OCI-M2 (cell line): ENCODE data around the gene ABCA3.
"Not testable (repeated sequence)": the region's sequence is repeated elsewhere in the genome, so short reads cannot be mapped to it uniquely, and the experiment has no call there.

Source experiments
- DNase-seq: peaks from one replicate; lab custom pipeline; 2025; ENCODE audit not compliant: unreplicated experiment; lab: John Stamatoyannopoulos, UW

ABCA3 gene

DNA sequence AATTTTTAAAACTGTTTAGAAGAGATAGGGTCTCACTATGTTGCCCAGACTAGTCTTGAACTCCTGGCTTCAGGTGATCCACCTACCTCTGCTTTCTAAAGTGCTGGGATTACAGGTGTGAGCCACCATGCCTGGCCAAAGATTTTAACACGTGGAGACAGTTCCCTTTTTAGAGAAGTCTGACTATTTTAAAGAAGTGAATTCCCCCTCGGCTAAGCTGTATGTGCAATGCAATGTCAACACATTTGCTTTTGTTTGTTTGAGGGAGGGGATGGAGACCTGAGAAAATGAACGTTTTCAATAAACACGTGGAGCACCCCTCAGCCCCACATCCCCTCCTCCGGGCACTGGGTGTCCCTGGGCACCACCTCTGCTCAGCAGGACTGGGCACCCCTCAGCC is 58.3 kb downstream of the ABCA3 start:
- no peak for DNase-seq

DNA sequence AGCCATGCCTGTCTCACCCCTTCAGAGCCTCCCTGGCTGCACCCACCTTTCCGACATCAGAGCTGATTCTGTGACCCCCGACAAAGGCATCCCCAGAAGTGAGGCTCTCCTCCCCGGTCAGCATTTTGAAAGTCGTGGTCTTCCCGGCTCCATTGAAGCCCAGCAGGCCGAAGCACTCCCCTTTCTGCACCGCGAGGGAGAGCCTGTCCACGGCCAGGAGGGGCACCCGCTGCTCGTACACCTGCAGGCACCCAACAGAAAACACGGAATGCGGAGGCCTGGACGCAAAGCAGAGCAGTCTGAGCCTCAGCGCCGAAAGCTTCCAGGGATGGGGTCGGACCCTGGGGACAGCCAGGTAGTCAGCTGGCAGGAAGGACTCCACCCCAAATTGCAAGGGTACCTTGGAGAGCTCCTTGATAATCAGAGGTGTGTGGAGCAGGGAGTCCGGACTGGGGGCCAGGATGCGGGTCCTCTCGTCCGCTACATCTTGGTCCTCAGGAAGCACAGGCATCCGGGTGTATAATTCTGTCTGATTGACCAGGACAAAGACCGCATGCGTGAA is 59.5 kb downstream of the ABCA3 start:
- DNase-seq: no peak

DNA sequence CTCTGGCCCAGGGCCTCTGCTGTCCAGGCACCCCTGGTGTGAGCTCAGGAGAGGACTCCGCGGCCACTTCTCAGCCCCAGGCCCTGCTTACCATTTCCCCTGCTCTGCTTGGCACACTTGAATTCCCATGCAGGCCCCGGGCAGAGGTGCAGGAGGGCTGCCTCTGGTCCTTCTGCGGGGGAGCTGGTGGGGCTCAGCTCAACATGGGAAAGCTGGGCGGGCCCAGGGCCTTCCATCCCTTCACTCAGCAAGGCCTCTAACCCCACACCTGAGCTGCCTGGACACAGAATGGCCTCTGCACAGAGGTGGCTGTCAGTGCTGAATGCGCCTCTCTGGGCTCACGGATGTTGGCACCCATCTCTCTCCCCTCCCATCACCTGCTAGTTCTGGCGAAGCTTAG is 60.1 kb downstream of the ABCA3 start:
- no peak for DNase-seq

DNA sequence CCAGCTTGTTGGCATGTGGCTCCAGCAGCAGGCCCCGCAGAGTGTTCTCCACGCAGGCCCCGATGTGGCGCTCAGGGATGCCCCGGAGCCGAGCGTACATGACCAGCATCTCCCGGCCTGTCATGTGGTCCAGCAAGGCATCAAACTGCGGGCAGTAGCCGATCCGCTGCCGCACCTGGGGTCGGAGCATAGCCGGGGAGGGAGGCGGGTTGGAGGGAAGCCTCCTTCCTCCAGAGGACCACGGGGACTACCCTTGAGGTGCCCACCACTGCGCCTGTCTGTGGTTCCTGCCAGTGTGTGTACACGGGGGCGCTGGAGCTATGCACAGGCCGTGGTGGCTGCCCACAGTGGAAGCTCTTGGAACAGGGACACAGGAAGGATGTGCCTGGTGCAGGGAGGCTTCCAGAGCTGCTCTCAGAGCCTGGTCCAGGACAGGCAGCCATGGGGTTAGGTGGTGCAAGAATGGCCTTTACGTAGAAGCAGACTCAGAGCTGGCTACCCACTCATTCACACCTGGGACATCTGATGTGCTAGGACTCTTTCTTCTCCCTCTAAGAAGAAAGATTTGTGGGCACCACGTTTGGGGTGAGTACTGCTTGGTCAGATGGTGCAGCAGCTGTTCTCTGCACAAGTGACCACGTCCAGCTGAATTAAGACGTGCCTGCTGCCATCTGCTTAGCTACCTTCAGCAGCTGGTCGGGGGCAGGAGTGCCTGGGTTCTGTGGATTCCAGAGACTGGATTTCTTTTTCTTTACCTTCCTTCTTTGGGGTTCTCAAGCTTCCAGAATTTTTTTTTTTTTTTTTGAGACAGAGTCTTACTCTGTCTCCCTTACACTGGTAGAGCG is 61.4 kb downstream of the ABCA3 start:
- DNase-seq: no peak

DNA sequence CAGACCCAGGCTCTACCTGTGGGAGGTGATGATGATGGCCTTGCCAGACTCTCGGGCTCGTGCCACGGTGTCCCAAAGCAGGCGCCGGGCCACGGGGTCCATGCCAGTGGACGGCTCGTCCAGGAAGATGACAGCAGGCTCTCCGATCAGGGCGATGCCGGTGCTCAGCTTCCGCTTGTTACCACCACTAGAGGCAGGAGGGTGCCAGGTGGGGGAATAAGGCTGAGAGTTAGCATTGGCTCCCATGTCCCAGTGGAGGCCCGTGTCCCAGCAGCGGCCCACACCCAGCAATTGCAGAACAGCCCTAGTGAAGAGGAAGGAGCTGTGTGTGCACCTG is 62.3 kb downstream of the ABCA3 start:
- no peak for DNase-seq

DNA sequence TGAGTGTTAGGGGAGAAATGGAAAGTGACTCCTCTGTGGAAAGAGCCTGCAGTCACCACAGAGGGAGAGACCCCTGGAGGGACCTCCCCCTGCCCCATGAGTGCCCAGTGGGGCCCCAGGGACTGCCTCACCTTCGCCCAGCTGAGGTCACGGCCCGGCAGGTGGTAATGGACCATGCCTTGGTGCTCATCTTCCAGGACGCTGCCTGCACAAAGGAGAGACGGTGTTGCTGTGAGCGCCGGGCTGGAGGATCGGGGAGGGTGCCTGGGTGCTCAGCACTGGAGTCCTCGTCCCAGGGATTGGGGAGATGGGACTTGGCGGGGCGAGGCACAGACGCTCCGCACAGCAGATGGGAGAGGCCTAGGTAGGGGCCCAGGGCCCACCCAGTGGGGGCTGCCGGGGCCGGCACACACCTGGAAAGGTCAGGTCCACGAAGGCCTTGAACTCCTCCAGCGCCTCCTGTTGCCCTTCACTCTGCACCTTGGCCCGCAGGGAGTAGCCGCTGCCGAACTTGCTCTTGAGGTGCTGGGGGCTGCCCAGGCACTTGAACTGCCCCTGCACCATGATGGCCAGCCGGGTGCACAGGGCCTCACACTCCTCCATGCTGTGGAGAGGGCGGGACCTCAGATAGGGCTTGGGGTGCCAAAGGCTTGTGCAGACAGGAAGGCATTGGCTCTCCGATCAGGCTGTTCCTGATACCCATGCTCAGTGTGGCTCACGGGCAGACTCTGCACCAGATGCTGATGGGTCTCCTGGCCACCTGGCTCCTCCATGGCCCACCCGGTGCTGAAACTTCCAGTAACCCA is 62.9 kb downstream of the ABCA3 start:
- no peak for DNase-seq

DNA sequence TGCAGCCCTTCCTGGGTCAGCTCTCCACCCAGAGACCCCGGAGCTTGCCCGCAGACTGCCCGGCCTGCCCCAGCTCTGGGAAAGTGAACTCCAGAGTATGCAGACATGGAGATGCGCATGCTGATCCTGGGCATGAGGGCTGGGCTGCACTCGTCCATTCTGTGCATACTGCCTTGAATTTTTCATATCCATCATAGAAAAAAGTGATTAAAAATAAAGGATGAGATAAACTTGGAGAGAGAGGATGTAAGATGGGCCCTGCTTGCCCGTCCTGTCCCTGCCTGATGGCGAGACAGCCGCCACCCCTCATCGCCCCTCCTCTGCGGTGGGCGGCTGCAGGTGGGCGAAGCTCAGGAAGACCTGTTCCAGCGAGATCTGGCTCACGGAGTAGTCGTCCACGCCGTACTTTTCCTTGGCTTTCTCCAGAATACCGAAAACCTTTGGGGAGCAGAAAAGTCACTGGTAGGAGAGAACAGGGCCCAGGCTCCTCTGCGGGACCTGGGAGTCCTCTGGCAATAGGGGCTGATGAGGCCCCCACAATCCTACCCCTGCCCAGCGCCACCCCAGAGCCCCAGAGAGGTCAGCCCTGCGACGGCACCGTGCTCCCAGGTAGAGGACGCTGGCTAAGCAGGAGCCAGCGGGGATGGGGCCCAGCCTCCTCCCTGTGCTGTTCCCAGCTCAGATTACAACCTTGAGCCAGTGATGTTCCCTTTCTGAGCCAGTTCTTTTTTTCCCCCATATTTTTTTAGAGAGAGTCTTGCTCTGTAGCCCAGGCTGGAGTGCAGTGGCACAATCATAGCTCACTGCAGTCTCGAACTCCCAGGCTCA is 63.9 kb downstream of the ABCA3 start:
- no peak for DNase-seq

DNA sequence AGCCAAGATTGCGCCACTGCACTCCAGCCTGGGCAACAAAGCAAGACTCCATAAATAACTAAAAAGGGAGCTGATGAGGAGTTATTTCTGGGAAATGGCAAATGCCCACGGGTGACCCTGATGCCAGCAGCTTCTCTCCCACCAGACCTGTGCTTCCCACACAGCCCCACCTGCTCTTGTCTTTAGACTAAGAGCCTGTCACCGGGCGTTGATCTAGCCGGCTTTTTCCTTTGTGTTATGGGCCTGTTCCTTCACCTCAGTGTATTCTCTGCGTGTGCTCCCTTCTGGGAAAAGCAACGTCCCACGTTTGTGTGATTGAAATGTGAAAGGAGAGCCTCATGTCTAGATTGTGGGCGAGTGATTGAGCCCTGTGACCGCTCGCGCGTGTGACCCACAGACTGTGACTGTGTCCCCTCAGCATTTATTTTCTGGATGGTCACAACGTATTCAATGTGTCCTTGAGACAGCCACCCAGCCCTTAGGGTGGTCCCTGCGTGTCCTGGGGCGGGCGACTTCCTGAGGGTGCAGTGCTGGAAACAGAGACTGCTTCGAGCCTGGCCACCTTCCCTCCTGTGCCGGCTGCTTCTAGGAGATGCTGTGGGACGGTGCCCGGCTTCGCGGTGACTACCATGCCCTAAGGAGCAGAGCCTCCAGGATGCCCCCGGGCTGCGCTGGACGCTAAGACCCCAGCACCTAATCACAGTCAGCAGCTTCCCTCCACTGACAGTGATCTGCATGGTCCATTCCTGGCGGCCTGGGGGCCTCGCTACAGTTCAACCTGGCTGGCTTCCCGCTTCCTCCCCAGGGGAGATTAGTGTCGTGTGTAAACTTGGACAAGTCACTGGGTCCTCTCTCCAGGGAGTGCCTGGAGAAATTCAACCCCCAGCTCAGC is 64.8 kb downstream of the ABCA3 start:
- no peak for DNase-seq

DNA sequence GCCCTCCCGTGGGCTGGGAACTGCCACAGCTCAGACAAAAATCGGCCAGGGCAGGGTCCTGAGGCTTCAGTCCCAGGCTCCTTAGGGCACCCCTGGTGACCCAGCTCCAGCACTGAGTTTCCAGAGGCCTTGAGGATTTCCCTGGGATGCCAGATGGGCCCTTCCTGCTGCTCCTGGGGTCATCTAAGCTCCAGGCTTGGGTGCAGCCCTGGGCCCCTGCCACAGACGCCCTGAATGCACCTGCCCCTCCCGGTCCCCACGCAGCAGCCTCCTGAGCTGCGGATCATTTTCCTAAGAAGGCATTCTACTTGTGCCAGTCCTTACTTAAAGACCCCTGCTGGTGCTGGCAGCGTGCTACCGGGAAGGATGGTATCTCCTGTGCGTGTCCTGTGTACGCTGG is 66.6 kb downstream of the ABCA3 start:
- DNase-seq: no peak

DNA sequence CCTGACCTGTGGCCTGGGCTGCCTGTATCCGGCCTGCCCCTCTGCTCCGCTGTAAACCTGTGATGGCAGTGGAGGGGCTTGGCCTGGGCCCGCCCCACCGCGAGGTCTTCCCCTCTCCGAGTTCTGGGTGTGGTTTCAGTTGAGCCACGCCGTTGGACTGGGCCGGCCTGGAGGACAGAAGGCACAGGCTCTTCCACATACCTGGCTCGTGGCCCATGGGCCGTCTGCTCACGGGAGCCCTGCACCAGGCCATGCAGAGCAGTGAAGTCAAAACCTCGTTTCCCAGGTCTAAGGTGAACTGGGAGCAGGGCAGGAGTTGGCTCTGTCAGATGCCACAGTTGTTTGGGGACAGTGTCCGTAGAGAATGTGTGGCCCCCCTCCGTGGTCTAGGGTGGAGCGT is 67.0 kb downstream of the ABCA3 start:
- no peak for DNase-seq

DNA sequence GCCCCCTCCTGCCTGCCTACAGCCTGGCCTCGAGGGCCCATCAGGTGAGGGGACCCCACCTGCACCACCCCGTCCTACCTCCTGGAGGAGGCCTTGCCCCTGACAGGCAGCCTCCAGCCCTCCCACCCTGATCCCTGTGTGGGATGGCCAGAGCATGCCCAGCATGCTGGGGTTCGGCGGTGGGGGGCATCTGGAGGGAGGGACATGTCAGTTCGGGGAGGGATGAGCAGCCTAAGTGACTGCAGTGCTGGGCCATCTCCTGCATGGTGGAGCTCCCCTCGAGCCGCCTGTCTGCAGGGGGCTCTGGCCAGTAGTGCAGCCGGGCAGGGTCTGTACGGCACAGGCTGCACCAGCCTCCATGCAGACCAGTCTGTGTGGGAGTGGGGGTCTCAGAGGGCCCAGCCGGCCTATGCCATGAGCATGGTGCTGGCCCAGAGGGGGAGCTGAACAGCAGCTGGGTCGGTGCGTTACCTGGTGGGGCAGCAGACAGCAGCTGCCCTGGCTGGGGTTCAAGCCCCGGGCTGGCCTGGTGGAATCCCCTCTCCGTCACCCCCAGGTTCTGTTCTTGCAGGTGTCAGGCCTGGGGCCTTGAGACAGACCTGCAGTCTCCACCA is 68.6 kb downstream of the ABCA3 start:
- no peak for DNase-seq

DNA sequence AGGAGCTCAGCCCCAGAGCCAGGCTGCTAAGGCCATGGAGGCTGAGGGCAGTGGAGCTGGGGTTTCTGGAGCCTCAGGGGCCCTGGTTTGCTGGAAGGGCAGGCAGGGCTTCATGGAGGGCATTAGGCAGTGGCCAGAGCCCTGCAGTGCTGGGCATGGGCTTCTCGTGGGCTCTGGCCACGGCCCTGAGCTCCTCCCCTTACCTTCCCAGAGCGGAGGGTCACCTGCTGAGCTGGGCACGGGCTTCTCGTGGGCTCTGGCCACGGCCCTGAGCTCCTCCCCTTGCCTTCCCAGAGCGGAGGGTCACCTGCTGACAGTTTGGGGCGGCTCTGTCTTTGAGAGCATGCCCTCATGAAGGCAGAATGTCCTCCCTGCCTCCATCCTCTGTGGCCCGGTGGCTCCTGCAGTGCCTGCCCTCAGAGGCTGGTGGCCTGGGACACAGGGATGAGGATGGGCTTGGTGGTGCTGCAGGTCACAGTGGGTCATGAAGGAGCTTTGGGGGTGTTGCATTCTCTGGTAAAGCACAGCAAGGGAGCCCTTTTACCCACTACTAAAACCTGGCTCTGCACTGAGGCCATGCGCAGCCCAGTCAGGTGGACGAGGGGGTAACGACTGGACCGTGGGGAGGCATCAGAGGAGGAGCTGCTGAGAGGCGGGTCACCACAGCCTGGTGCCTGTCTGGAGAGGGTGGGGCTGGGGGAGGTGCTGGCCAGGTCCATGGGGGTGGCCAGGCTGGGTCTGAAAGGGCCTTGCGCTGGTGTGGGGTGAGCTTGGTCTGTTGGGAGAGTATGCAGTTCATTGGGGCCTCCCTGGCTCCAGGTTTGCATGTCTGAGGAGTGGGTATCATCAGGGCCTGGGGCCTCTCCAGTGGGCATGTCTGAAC is 69.7 kb downstream of the ABCA3 start:
- no peak for DNase-seq

DNA sequence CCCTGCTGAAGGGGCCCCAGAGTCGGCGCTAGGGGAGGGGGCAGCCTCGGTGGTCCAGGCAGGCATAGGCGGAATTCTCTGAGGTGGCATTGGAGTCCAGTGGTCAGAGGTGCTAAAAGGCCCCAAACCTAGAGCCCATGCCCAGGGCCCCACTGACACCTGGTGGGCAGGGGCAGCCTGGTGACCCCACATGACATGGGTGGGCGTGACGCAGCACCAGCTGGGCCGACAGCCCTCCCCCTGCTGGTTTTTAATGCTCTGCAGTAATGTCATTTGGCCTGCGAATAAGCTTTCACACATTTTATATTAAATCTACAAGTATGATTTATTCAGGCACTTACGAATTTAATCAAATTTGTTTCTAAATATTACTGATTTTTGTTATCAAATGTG is 70.5 kb downstream of the ABCA3 start:
- DNase-seq: no peak

DNA sequence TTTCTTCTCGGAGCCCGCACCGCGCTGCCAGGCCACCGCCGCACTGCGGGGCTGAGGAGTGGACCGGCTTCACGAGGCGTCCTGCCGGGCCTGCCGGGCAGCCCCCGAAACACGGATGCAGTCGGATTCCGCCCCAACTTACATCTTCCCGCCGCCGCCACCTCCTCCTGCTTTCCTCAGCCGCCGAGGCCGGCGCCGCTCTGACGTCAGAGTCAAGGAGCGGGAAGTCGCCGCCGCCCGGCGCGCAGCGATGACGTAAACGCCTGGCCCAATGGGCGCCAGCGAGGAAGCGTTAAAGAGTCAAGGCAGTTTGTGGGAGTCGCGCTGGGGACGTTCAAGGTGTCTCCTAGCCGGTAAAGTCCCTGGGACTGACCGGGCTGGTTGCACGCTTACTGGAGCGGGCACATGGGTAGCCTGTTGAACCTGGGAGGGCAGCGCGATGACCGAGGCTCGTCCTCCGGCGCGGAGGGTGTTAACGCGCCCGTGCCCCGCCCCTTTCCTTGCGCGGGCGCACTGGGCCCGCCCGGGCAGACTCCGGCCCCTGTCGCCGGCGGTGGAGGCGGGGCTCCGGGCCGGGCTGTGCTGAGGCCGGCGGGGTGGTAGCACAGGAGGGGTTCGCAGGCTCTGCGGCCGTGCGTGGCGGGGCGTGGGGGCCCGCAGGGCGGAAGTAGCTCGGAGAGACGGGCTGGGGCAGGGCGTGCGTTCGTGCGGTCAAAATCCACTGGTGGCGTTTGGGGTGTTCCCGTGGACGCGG is 72.4 kb downstream of the ABCA3 start, which contains the start of gene RNPS1:
RNPS1 (minus strand) TSS at position 214 of the 754 bp plus-strand sequence. CDS start 3,483 bp downstream, outside the sequence.
- DNase-seq: peak; percentile 74

DNA sequence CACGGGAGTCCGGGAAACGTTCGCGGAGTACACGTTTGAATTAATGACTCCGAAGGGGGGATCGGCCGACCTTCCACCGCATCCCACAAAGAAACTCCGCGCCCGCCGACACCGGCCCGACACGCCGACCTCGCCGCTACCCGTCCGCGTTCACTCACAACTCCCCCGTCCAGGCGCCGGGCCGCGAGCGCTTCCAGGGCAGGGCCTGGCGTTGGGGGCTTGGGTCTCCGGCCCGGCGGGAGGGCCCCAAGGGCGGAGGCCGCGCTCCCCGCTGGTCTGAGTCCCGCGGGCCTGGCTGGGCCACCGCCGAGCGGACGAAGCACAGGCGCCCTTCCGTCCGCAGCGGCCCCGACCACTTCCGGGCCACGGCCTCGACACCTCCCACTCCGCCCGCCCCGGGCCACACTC is 73.0 kb downstream of the ABCA3 start:
- DNase-seq: not testable (repeated sequence)

DNA sequence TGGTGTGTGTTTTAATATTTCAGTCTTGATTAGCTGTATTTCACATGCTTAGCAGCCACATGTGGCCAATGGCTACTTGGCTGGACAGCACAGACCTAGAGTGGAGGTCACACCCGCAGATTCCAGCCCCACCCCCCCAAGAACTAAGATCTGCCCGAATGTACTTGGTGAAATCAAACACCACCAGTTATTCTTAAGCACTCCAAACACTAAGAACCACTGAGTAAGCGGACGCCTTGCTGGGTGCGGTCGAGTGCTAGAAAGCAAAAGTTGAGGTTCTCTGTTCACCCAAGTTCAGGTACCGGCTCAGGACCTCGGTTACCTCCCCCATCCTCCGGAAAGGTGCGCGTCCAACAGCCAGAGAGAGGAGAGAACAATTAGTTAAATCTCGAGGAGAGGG is 73.6 kb downstream of the ABCA3 start:
- not testable (repeated sequence) for DNase-seq

DNA sequence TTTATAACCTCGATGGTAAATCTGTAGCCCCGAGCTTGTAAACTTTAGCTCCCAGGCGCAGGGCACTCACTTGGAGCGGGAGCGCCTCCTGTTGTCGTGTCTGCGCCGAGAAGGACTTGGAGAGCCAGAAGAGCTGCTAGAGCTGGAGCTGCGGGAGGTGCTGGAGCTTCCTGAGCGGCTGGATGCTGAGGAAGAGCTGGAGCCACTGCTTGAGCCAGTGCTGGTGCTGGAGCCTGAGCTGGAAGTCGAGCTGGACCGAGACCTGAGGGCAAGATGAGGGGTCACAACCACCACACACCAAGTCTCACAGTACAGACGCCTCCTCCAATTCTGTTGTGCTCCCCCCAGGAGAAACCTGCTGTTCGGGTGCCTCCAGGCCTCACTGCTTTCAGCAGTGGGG is 77.5 kb downstream of the ABCA3 start:
- not testable (repeated sequence) for DNase-seq

DNA sequence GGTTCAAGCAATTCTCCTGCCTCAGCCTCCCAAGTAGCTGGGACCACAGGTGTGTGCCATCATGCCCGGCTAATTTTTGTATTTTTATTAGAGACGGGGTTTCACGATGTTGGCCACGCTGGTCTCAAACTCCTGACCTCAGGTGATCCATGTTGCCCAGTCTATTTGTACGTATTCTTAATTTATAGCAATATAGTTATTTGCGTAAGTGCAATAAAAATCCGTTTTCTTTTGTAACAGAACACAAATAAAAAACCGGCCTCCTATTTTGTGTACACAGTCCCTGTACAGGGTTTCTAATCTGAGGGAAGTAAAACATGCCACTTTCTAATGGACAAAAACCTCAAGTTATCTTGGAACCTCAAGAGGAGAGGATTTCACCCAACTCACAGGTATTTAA is 80.3 kb downstream of the ABCA3 start:
- no peak for DNase-seq
